ENCODE results near the gene ATP2B1. TPM values are rescaled to one million over a fixed set of nuclear protein-coding genes. Genes with fewer than 3 reads are reported as not detected.

The ATP2B1 gene
- total RNA-seq, 4 donors from 2014 or later = 21.9 to 47.7 (median 42.1) TPM

- no peak for DNase-seq (ENCODE audit: low spot score in 2 of 2)
- Histone ChIP-seq H3K27ac (no peak overlapping the region), H3K4me3 (no peak overlapping the region), H3K4me1 (peaks cover 0 to 11% (median 0%) of the 10 kb centered on the region in 4 donors), H3K27me3 (no peaks in the 10 kb centered on the region), H3K36me3 (no peaks in the 10 kb centered on the region), H3K9me3 (peaks cover 0 to 11% (median 0%) of the 10 kb centered on the region in 4 donors)
- WGBS, 2 donors = 95% methylated on average over 3 of the region's 3 CpGs
- TF ChIP-seq EP300 (IDR thresholded peaks at IDR 0.05) (no peak), POLR2A (IDR thresholded peaks at IDR 0.05) (no peak), CTCF (IDR thresholded peaks at IDR 0.05) (no peak)
These were observed 4.1 kb upstream of the ATP2B1 start for GRCh38 chr12:89712706-89713105.

GRCh38 chr12:89710873-89711750, 2.5 kb upstream of the ATP2B1 start:
- Histone ChIP-seq H3K27me3 (no peaks in the 10 kb centered on the region), H3K27ac (peak overlapping the region in 2 of 4 donors; percentile 95 to 96), H3K4me1 (peaks cover 0 to 26% (median 8%) of the 10 kb centered on the region in 4 donors), H3K9me3 (peaks cover 0 to 11% (median 0%) of the 10 kb centered on the region in 4 donors), H3K4me3 (peak overlapping the region in 1 of 4 donors; percentile 94), H3K36me3 (no peaks in the 10 kb centered on the region)
- TF ChIP-seq EP300 (IDR thresholded peaks at IDR 0.05) (no peak), POLR2A (IDR thresholded peaks at IDR 0.05) (no peak), CTCF (IDR thresholded peaks at IDR 0.05) (no peak)
- 57 to 63% methylated on average over 7 of the region's 7 CpGs for WGBS, 2 donors
- DNase-seq (ENCODE audit: low spot score in 2 of 2) = no peak

GRCh38 chr12:89709995-89710872, 1.6 kb upstream of the ATP2B1 start:
- TF ChIP-seq POLR2A (IDR thresholded peaks at IDR 0.05) (no peak), EP300 (IDR thresholded peaks at IDR 0.05) (peak in 1 of 2 donors; percentile 1), CTCF (IDR thresholded peaks at IDR 0.05) (no peak)
- peak; percentile 36 to 40 for DNase-seq (ENCODE audit: low spot score in 2 of 2)
- H3K4me3 ChIP-seq = peak overlapping the region; percentile 59 to 94 (median 89)
- peaks cover 0 to 11% (median 0%) of the 10 kb centered on the region in 4 donors for H3K9me3 ChIP-seq
- peaks cover 0 to 27% (median 8%) of the 10 kb centered on the region in 4 donors for H3K4me1 ChIP-seq
- WGBS, 2 donors = 3% methylated on average over 32 to 45 of the region's 45 CpGs
- peak overlapping the region; percentile 93 to 99 (median 96) for H3K27ac ChIP-seq
- no peaks in the 10 kb centered on the region for H3K36me3 ChIP-seq
- H3K27me3 ChIP-seq = no peaks in the 10 kb centered on the region

GRCh38 chr12:89709157-89709994, 738 bp upstream of the ATP2B1 start:
- peak; percentile 99 for DNase-seq (ENCODE audit: low spot score in 2 of 2)
- peaks cover 0 to 4% (median 0%) of the 10 kb centered on the region in 4 donors for H3K9me3 ChIP-seq
- peak overlapping the region; percentile 59 to 94 (median 89) for H3K4me3 ChIP-seq
- WGBS, 2 donors = 0% methylated on average over 47 to 61 of the region's 103 CpGs
- peak overlapping the region; percentile 93 to 99 (median 96) for H3K27ac ChIP-seq
- no peaks in the 10 kb centered on the region for H3K27me3 ChIP-seq
- peaks cover 0 to 27% (median 8%) of the 10 kb centered on the region in 4 donors for H3K4me1 ChIP-seq
- TF ChIP-seq EP300 (IDR thresholded peaks at IDR 0.05) (peak; percentile 92 to 99), CTCF (IDR thresholded peaks at IDR 0.05) (peak in 1 of 5 experiments; percentile 33), POLR2A (IDR thresholded peaks at IDR 0.05) (peak; percentile 92 to 96)
- H3K36me3 ChIP-seq = no peaks in the 10 kb centered on the region
